ENCODE measurements around the gene ATP6AP2. TPM values are rescaled to one million over a fixed set of nuclear protein-coding genes. Genes with fewer than 3 reads are reported as not detected.
A peak's percentile ranks its signal among the peaks of the same experiment; 100 is the strongest.

ATP6AP2 gene
- total RNA-seq, 3 donors from 2014 or later (not counting 1 experiment from before 2014, with no cell fraction given), result 94.3 to 102 (median 99.9) TPM

GRCh38 chrX:40578039-40578695 is 2.6 kb upstream of the ATP6AP2 start:
- H3K27me3 Mint-ChIP-seq (ENCODE audit: low read depth in 2 of 2), result peaks cover 3 to 13% of the 10 kb centered on the region in 2 donors
- no peaks in the 10 kb centered on the region for H3K9me3 Mint-ChIP-seq
- DNase-seq (no peak), ATAC-seq (no peak)
- Histone ChIP-seq H3K4me3 (ENCODE audit: low read length) (no peak overlapping the region), H3K36me3 (ENCODE audit: control insufficient read depth, insufficient read depth, low read length) (no peaks in the 10 kb centered on the region), H3K9me3 (ENCODE audit: control insufficient read depth, insufficient read depth, low read length) (no peaks in the 10 kb centered on the region), H3K27ac (ENCODE audit: low read length) (no peak overlapping the region), H3K4me1 (ENCODE audit: control insufficient read depth, insufficient read depth, low read length) (peaks cover 19% of the 10 kb centered on the region), H3K27me3 (ENCODE audit: control insufficient read depth, insufficient read depth, low read length) (no peaks in the 10 kb centered on the region)
- WGBS (ENCODE audit: insufficient coverage), result 84% methylated on average over 6 of the region's 7 CpGs
- TF ChIP-seq, protein P1, sequence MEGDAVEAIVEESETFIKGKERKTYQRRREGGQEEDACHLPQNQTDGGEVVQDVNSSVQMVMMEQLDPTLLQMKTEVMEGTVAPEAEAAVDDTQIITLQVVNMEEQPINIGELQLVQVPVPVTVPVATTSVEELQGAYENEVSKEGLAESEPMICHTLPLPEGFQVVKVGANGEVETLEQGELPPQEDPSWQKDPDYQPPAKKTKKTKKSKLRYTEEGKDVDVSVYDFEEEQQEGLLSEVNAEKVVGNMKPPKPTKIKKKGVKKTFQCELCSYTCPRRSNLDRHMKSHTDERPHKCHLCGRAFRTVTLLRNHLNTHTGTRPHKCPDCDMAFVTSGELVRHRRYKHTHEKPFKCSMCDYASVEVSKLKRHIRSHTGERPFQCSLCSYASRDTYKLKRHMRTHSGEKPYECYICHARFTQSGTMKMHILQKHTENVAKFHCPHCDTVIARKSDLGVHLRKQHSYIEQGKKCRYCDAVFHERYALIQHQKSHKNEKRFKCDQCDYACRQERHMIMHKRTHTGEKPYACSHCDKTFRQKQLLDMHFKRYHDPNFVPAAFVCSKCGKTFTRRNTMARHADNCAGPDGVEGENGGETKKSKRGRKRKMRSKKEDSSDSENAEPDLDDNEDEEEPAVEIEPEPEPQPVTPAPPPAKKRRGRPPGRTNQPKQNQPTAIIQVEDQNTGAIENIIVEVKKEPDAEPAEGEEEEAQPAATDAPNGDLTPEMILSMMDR (IDR thresholded peaks at IDR 0.05), result no peak
- H3K4me1 Mint-ChIP-seq, result peaks cover 11 to 15% of the 10 kb centered on the region in 2 donors
- H3K27ac Mint-ChIP-seq, result no peak overlapping the region
- no peak overlapping the region for H3K4me3 Mint-ChIP-seq
- intact Hi-C loops (cut with micrococcal nuclease), result no loop called here
- H3K36me3 Mint-ChIP-seq, result no peaks in the 10 kb centered on the region

DNA sequence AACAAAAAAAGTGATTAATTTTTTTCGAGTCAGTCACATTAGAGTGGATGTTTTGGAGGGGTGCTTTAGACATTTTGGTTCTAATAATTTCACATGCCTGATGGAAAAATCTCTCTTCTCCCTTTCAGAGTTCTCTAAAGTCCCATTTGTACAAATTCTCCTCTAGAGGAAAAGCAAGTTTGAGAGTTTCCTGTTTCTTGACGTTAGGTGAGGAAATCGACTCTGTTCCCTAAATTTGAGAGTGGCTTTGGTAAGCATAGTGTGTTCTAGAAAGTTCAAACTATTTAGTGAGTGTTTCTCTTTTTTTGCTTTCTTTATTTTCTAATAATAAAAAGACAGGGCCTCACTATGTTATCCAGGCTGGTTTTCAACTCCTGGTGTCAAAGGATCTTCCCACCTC is 1.6 kb upstream of the ATP6AP2 start:
- WGBS (ENCODE audit: insufficient coverage), result no CpG with 5 or more reads among the region's 3 CpGs
- no peaks in the 10 kb centered on the region for H3K9me3 ChIP-seq (ENCODE audit: control insufficient read depth, insufficient read depth, low read length)
- Mint-ChIP-seq H3K36me3 (no peaks in the 10 kb centered on the region), H3K27me3 (ENCODE audit: low read depth in 2 of 2) (peaks cover 3 to 13% of the 10 kb centered on the region in 2 donors), H3K27ac (no peak overlapping the region), H3K9me3 (no peaks in the 10 kb centered on the region), H3K4me3 (no peak overlapping the region), H3K4me1 (peaks cover 11 to 23% of the 10 kb centered on the region in 2 donors)
- peaks cover 20% of the 10 kb centered on the region for H3K4me1 ChIP-seq (ENCODE audit: control insufficient read depth, insufficient read depth, low read length)
- no peaks in the 10 kb centered on the region for H3K27me3 ChIP-seq (ENCODE audit: control insufficient read depth, insufficient read depth, low read length)
- no peak overlapping the region for H3K27ac ChIP-seq (ENCODE audit: low read length)
- TF ChIP-seq, protein P1 (IDR thresholded peaks at IDR 0.05), result no peak
- H3K4me3 ChIP-seq (ENCODE audit: low read length), result no peak overlapping the region
- H3K36me3 ChIP-seq (ENCODE audit: control insufficient read depth, insufficient read depth, low read length), result no peaks in the 10 kb centered on the region
- no peak for DNase-seq
- intact Hi-C loops (cut with micrococcal nuclease), result no loop called here
- ATAC-seq, result no peak

DNA sequence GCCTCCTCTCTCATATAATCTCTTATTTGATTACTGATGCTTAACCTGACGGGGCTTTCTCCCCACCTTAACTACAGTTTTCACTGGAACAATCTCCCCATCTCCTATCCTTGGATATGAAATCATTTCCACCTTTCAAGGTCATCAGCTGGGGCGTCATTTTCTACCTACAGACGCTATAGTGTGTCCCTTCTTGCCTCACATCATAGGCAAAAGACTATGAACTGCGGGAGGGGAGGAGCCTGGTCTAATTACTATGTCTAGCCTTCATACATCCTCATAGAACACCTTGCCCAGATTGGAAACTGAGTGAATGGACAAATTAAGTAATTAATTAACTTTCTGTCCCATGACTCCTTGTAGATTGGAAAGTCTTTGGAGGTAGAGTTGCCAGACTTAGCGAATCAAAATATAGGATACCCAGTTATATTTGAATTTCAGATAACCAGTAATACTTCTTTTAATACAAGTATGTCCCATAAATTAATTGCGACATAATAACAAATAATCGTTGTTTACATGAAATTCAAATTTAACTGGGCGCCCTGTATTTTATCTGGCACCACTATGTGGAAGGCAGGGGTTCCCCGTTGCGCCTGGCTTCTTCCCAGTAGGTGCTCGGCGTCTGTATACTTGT is 752 bp upstream of the ATP6AP2 start:
- Histone ChIP-seq H3K36me3 (ENCODE audit: control insufficient read depth, insufficient read depth, low read length) (no peaks in the 10 kb centered on the region), H3K27ac (ENCODE audit: low read length) (peak overlapping the region; percentile 90), H3K4me1 (ENCODE audit: control insufficient read depth, insufficient read depth, low read length) (peaks cover 20% of the 10 kb centered on the region), H3K4me3 (ENCODE audit: low read length) (peak overlapping the region; percentile 69), H3K9me3 (ENCODE audit: control insufficient read depth, insufficient read depth, low read length) (no peaks in the 10 kb centered on the region), H3K27me3 (ENCODE audit: control insufficient read depth, insufficient read depth, low read length) (no peaks in the 10 kb centered on the region)
- Mint-ChIP-seq H3K27ac (peak overlapping the region; percentile 95 to 98), H3K36me3 (no peaks in the 10 kb centered on the region), H3K27me3 (ENCODE audit: low read depth in 2 of 2) (peaks cover 0 to 6% of the 10 kb centered on the region in 2 donors), H3K4me1 (peaks cover 11 to 25% of the 10 kb centered on the region in 2 donors), H3K9me3 (no peaks in the 10 kb centered on the region), H3K4me3 (peak overlapping the region; percentile 93)
- intact Hi-C loops (cut with micrococcal nuclease), result loop anchor here (1.0 to 2.0 kb wide), 2 partner anchors 67 to 157 kb away; partner anchors contain the start of gene CXorf38
- TF ChIP-seq, protein P1 (IDR thresholded peaks at IDR 0.05), result no peak
- ATAC-seq, result peak; percentile 44 to 68 (median 47)
- WGBS (ENCODE audit: insufficient coverage), result 16% methylated on average over 11 of the region's 12 CpGs
- DNase-seq, result peak in 1 of 2 donors; percentile 11
